Placental epithelial cell (primary cell): Measurements from ENCODE around the gene TMEM121B. TPM values are rescaled to one million over a fixed set of nuclear protein-coding genes. Genes with fewer than 3 reads are reported as not detected.

Source experiments
- total RNA-seq: library from RNA; depleted of rRNA; stranded (reverse); fragments of >200 nt; gene quantifications from 2 replicates; pipeline ENCODE4 v1.2.3, GENCODE V29; 2012

The TMEM121B gene
- under 0.01 TPM in 1 of 2 replicates, not detected in the other for total RNA-seq

DNA sequence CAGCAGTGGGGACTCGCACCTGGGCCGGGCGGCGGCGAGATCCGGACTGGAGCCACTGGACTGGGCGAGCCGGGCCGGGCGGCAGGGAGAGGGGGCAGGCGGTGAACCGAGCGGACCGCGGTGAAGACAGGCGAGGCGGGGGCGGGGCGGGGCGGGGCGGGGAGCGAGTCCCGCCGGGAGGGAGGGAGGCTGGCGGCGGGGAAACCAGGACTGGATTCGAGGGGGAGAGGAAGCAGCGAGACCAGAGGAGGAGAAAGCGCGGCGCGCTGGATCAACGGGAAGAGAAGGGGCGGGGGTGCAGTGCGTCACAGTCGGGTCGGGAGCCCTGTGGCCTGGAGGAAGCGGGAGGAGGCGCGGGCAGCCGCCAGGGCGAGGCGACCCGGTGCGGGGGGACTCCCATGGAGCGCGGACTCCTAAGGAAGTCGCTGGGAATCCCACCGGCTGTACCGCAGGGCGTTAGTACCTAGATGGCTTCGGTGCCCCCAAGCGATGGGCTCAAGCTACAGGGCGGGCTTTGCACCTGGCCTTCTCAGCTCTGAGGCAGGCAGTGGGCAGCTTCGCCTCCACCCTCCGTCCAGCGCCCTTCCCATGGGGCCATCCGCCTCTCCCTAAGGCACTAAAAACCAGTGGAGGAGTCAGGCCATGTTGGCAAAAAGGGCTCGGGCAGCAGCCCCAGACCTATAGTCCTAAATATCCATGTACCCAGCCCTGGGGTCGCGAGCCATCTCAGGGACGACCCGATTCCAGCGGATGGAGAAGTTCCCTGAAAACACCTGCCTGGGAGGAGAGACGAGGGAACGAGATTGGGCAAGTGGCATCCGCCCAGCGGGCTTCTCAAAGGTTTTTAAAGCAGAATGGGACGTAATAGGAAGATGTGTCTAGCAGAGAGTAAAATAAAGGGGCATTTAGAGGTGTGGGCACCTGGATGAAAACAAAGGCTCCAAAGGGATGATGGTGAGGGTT is at the start of gene TMEM121B:
Gene TMEM121B (minus strand): TSS at position 128 of the 963 bp plus-strand sequence. CDS start 233 bp downstream, outside the sequence.

GRCh38 chr22:17158568-17159503 is 37.7 kb upstream of the TMEM121B start, which contains the start of gene HDHD5:
Gene HDHD5 (minus strand): TSS chr22:17159277. CDS start chr22:17159251, 26 bp downstream.

GRCh38 chr22:17084554-17085276 is 36.4 kb downstream of the TMEM121B start, which contains the start of gene IL17RA:
Gene IL17RA (plus strand): TSS chr22:17085000. CDS start chr22:17085092, 92 bp downstream.

Other genes with a start within 250 kb of the TMEM121B start
- not detected in 2 replicates for gene GAB4, start 113.1 kb downstream of the TMEM121B start, total RNA-seq
- gene IL17RA, start 36.4 kb downstream of the TMEM121B start, total RNA-seq, result 7.1 and 8.7 TPM in 2 replicates
- gene HDHD5, start 37.9 kb upstream of the TMEM121B start, total RNA-seq, result 22.0 and 30.1 TPM in 2 replicates
- gene ADA2, start 98.1 kb upstream of the TMEM121B start, total RNA-seq, result 3.0 and 11.4 TPM in 2 replicates
- gene CECR2, start 248.1 kb upstream of the TMEM121B start, total RNA-seq, result not detected in 2 replicates